HFFc6 (cell line): ENCODE data around the gene SERPINB12. TPM values are rescaled to one million over a fixed set of nuclear protein-coding genes. Genes with fewer than 3 reads are reported as not detected.
A peak's percentile ranks its signal among the peaks of the same experiment; 100 is the strongest.

ENCODE experiments used
- DNase-seq: peaks from one replicate; pipeline ENCODE4 v3.0.0-alpha.2; 2018
- H3K27ac Mint-ChIP-seq: 2 replicates; pipeline ENCODE4 v1.8.0; 2020; ENCODE audit warnings: mild to moderate bottlenecking, mixed read lengths
- H3K27me3 Mint-ChIP-seq: 2 replicates; pipeline ENCODE4 v1.8.0; 2021; ENCODE audit warnings: mild to moderate bottlenecking, moderate library complexity, mixed read lengths; ENCODE audit not compliant: insufficient read depth
- H3K36me3 Mint-ChIP-seq: 2 replicates; pipeline ENCODE4 v1.8.0; 2021; ENCODE audit warnings: low read depth, mixed read lengths
- H3K4me1 Mint-ChIP-seq: 2 replicates; pipeline ENCODE4 v1.8.0; 2020; ENCODE audit warnings: low read depth, mixed read lengths
- H3K4me3 Mint-ChIP-seq: 2 replicates; pipeline ENCODE4 v1.8.0; 2020; ENCODE audit warnings: mild to moderate bottlenecking, moderate library complexity, mixed read lengths
- H3K9me3 Mint-ChIP-seq: 2 replicates; pipeline ENCODE4 v1.8.0; 2020; ENCODE audit warnings: mild to moderate bottlenecking, mixed read lengths
- CTCF ChIP-seq: fragments of 200-600 bp; sonication (generic); IDR thresholded peaks from 2 replicates; pipeline ENCODE4 v1.5.0; 2021; ENCODE audit warnings: antibody characterized with exemption, mild to moderate bottlenecking
- total RNA-seq, 6 experiments: library from RNA; stranded (reverse); fragmentation: NEBNext Ultra II Directional; extraction: Animal tissue kit (Norgen Biotek cat#: 25700); gene quantifications; 2 replicates in 1 of 6; 3 replicates in 5 of 6; pipeline ENCODE4 v1.2.3, GENCODE V29; 2021

The SERPINB12 gene
- total RNA-seq, 6 experiments from 2014 or later = not detected

GRCh38 chr18:63606526-63606925 lies 64.4 kb downstream of the SERPINB12 start:
- Mint-ChIP-seq H3K27ac (peak overlapping the region; percentile 55), H3K9me3 (no peaks in the 10 kb centered on the region), H3K36me3 (no peaks in the 10 kb centered on the region), H3K4me3 (no peak overlapping the region), H3K27me3 (no peaks in the 10 kb centered on the region), H3K4me1 (peaks cover 46% of the 10 kb centered on the region)
- TF ChIP-seq CTCF = no peak
- peak; percentile 52 for DNase-seq

- no peak overlapping the region for H3K27ac Mint-ChIP-seq
- no peak overlapping the region for H3K4me3 Mint-ChIP-seq
- no peaks in the 10 kb centered on the region; the same call in none of the 2 replicates for H3K27me3 Mint-ChIP-seq
- no peaks in the 10 kb centered on the region for H3K36me3 Mint-ChIP-seq
- TF ChIP-seq CTCF = no peak
- peaks cover 10% of the 10 kb centered on the region for H3K4me1 Mint-ChIP-seq
- no peaks in the 10 kb centered on the region for H3K9me3 Mint-ChIP-seq
- no peak for DNase-seq
Measured at GRCh38 chr18:63613420-63613819, 71.3 kb downstream of the SERPINB12 start.

- TF ChIP-seq CTCF = no peak
- DNase-seq = no peak
- no peak overlapping the region for H3K4me3 Mint-ChIP-seq
- no peak overlapping the region for H3K27ac Mint-ChIP-seq
- H3K27me3 Mint-ChIP-seq = no peaks in the 10 kb centered on the region; the same call in none of the 2 replicates
- H3K4me1 Mint-ChIP-seq = peaks cover 10% of the 10 kb centered on the region
- H3K36me3 Mint-ChIP-seq = no peaks in the 10 kb centered on the region
- H3K9me3 Mint-ChIP-seq = no peaks in the 10 kb centered on the region
Measured at GRCh38 chr18:63617049-63617914, 75.1 kb downstream of the SERPINB12 start.

- H3K9me3 Mint-ChIP-seq = no peaks in the 10 kb centered on the region; the same call in 1 of the 2 replicates
- no peak overlapping the region for H3K4me3 Mint-ChIP-seq
- H3K27me3 Mint-ChIP-seq = no peaks in the 10 kb centered on the region; the same call in none of the 2 replicates
- peaks cover 10% of the 10 kb centered on the region for H3K4me1 Mint-ChIP-seq
- TF ChIP-seq CTCF = no peak
- H3K36me3 Mint-ChIP-seq = no peaks in the 10 kb centered on the region
- no peak overlapping the region for H3K27ac Mint-ChIP-seq
- no peak for DNase-seq
Measured at GRCh38 chr18:63617915-63618234, 75.7 kb downstream of the SERPINB12 start.

Other genes starting within 250 kb of the SERPINB12 start
- 1 to 10 TPM in 2 of 6 experiments, under 1 TPM in 4; 0.17 to 1.1 (median 0.95) TPM for gene BCL2, start 222.6 kb upstream of the SERPINB12 start, total RNA-seq
- 10 to 100 TPM; 46.7 to 69.4 (median 57.1) TPM for gene KDSR, start 175.2 kb upstream of the SERPINB12 start, total RNA-seq
- gene VPS4B, start 119.9 kb upstream of the SERPINB12 start, total RNA-seq = 10 to 100 TPM; 55.5 to 69.3 (median 60.1) TPM
- gene SERPINB5, start 65.4 kb upstream of the SERPINB12 start, total RNA-seq = not detected
- gene SERPINB13, start 45.0 kb downstream of the SERPINB12 start, total RNA-seq = not detected
- gene SERPINB4, start 101.9 kb downstream of the SERPINB12 start, total RNA-seq = not detected
- not detected for gene SERPINB3, start 119.5 kb downstream of the SERPINB12 start, total RNA-seq
- not detected for gene SERPINB11, start 160.6 kb downstream of the SERPINB12 start, total RNA-seq
- gene SERPINB7, start 233.0 kb downstream of the SERPINB12 start, total RNA-seq = 100 to 1,000 TPM; 149 to 397 (median 200) TPM